CD14-positive monocyte (primary cell): ENCODE measurements around the gene OR51A7. TPM values are rescaled to one million over a fixed set of nuclear protein-coding genes. Genes with fewer than 3 reads are reported as not detected.

Experiments
- DNase-seq, 3 donors: peaks; one replicate each; pipeline ENCODE4 v3.0.0-alpha.2; 2011 to 2022
- H2AFZ ChIP-seq: 2 replicates; pipeline ENCODE4 v1.6.0; 2012; ENCODE audit warnings: mild to moderate bottlenecking, low read depth, low read length, inconsistent platforms; ENCODE audit not compliant: insufficient read depth, poor library complexity, severe bottlenecking
- H3K27ac ChIP-seq, 2 donors: 1 replicate in 1 of 2; 2 replicates in 1 of 2; pipeline ENCODE4 v1.5.1; 2012 to 2013; ENCODE audit warnings: low read length in 2 of 2, control low read depth in 1 of 2, inconsistent platforms in 1 of 2, low read depth in 1 of 2, mild to moderate bottlenecking in 1 of 2
- H3K27me3 ChIP-seq, 2 donors: one replicate each; pipeline versions ENCODE4 v1.6.0 to v1.6.1; 2011 to 2013; ENCODE audit warnings: low read length in 2 of 2; ENCODE audit not compliant: control insufficient read depth in 2 of 2, insufficient read depth in 2 of 2
- H3K36me3 ChIP-seq, 2 donors: replicated peaks in 1 of 2; 1 replicate in 1 of 2; 2 replicates in 1 of 2; pipeline versions ENCODE4 v1.5.1 to v1.6.1; 2012 to 2013; ENCODE audit warnings: low read length in 2 of 2, control low read depth in 1 of 2, inconsistent platforms in 1 of 2, mild to moderate bottlenecking in 1 of 2; ENCODE audit not compliant: insufficient read depth in 2 of 2, control insufficient read depth in 1 of 2
- H3K4me1 ChIP-seq, 2 donors: 1 replicate in 1 of 2; 2 replicates in 1 of 2; pipeline versions ENCODE4 v1.5.1 to v1.6.1; 2012 to 2013; ENCODE audit warnings: low read length in 2 of 2, control low read depth in 1 of 2, inconsistent platforms in 1 of 2, mild to moderate bottlenecking in 1 of 2, moderate library complexity in 1 of 2; ENCODE audit not compliant: insufficient read depth in 2 of 2, control insufficient read depth in 1 of 2
- H3K4me2 ChIP-seq: replicated peaks from 2 replicates; pipeline ENCODE3; 2012; ENCODE audit warnings: low read length, moderate library complexity, mild to moderate bottlenecking; ENCODE audit not compliant: poor library complexity, severe bottlenecking; ENCODE audit errors: extremely low read depth
- H3K4me3 ChIP-seq, 3 experiments: fragments of 200-600 bp in 1 of 3; sonication (generic) in 1 of 3; replicated peaks in 1 of 3; 1 replicate in 2 of 3; 2 replicates in 1 of 3; pipeline ENCODE4 v1.5.1; 2011 to 2013; ENCODE audit warnings: low read length in 3 of 3, mild to moderate bottlenecking in 3 of 3, control low read depth in 2 of 3, low read depth in 2 of 3, inconsistent platforms in 1 of 3, moderate library complexity in 1 of 3
- H3K79me2 ChIP-seq: 2 replicates; pipeline ENCODE4 v1.6.0; 2012; ENCODE audit warnings: mild to moderate bottlenecking, control low read depth, inconsistent platforms, low read length, moderate library complexity; ENCODE audit not compliant: insufficient read depth
- H3K9ac ChIP-seq: 2 replicates; pipeline ENCODE4 v1.6.0; 2017; ENCODE audit warnings: low read length, mild to moderate bottlenecking; ENCODE audit not compliant: insufficient read depth, poor library complexity, severe bottlenecking
- H3K9me3 ChIP-seq, 2 donors: replicated peaks in 1 of 2; 1 replicate in 1 of 2; 2 replicates in 1 of 2; pipeline versions ENCODE4 v1.5.1 to v1.6.1; 2012 to 2013; ENCODE audit warnings: low read length in 2 of 2, control low read depth in 1 of 2; ENCODE audit not compliant: control insufficient read depth in 1 of 2, insufficient read depth in 1 of 2
- H4K20me1 ChIP-seq: 2 replicates; pipeline ENCODE4 v1.6.0; 2012; ENCODE audit warnings: mild to moderate bottlenecking, low read length, control low read depth, moderate library complexity; ENCODE audit not compliant: insufficient read depth
- H3K27ac Mint-ChIP-seq, 7 donors: one replicate each; pipeline ENCODE4 v1.8.0; 2020; ENCODE audit warnings: mild to moderate bottlenecking in 7 of 7, mixed read lengths in 7 of 7, moderate library complexity in 6 of 7, inconsistent platforms in 2 of 7
- H3K27me3 Mint-ChIP-seq, 3 donors: one replicate each; pipeline ENCODE4 v1.8.0; 2021 to 2022; ENCODE audit warnings: low read depth in 3 of 3, mild to moderate bottlenecking in 3 of 3, mixed read lengths in 3 of 3, moderate library complexity in 3 of 3, inconsistent platforms in 1 of 3
- H3K36me3 Mint-ChIP-seq, 2 donors: one replicate each; pipeline ENCODE4 v1.8.0; 2020; ENCODE audit warnings: mixed read lengths in 2 of 2, inconsistent platforms in 1 of 2, mild to moderate bottlenecking in 1 of 2
- H3K4me1 Mint-ChIP-seq: one replicate; pipeline ENCODE4 v1.8.0; 2020; ENCODE audit warnings: mild to moderate bottlenecking, mixed read lengths
- H3K4me3 Mint-ChIP-seq, 2 donors: one replicate each; pipeline ENCODE4 v1.8.0; 2020; ENCODE audit warnings: mild to moderate bottlenecking in 2 of 2, mixed read lengths in 2 of 2, moderate library complexity in 1 of 2
- H3K9me3 Mint-ChIP-seq, 7 donors: one replicate each; pipeline ENCODE4 v1.8.0; 2020 to 2022; ENCODE audit warnings: mixed read lengths in 7 of 7, mild to moderate bottlenecking in 6 of 7, moderate library complexity in 6 of 7, inconsistent platforms in 2 of 7
- WGBS: methylation state at CpG from one replicate; pipeline ENCODE4 v1.1.5; 2013; ENCODE audit warnings: missing lambda C conversion rate; ENCODE audit not compliant: insufficient coverage; 5-methylcytosine and 5-hydroxymethylcytosine counted together
- intact Hi-C, 2 donors: fragments of 100-400 bp; cut with micrococcal nuclease; formaldehyde crosslinking; loops; one replicate each; pipeline versions ENCODE4 v1.15.0 to v1.15.1; 2023
- polyA plus RNA-seq, 3 donors: library from polyadenylated mRNA; depleted of rRNA in 1 of 3; unstranded in 2 of 3; stranded (reverse) in 1 of 3; fragments of 300-500 nt in 2 of 3; fragments of >200 nt in 1 of 3; fragmentation: Illumina TruSeq in 2 of 3; gene quantifications; 1 replicate in 2 of 3; 2 replicates in 1 of 3; pipeline ENCODE4 v1.2.3, GENCODE V29; 2012 to 2021
- TF ChIP-seq, protein P1 (sequence below): fragments of 200-600 bp; IDR thresholded peaks from one replicate; pipeline ENCODE4 v1.8.0; 2022; ENCODE audit warnings: antibody characterized with exemption, mild to moderate bottlenecking

Gene OR51A7
- polyA plus RNA-seq, 3 donors: not detected

DNA sequence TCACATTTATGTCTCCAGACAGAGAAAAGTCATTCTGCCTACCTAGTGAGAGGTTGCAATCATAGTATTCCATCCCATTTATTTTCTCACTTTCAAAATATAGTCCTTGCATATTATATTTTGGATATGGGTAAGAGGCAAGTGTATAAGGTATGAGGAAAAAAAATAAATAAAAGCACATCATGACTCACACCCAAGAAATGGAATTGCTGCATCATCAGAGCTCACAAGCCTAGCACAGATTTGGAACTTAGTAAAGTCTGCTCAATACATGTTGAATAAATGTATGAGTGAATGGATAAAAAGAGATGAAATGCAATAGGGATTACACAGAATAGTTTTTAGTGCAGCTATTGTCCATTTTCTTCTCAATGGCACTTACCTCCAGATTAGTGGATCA, 23.0 kb downstream of the OR51A7 start:
- H2AFZ ChIP-seq: no peak overlapping the region
- DNase-seq: no peak
- no peaks in the 10 kb centered on the region for H3K36me3 ChIP-seq
- Mint-ChIP-seq H3K4me1 (no peaks in the 10 kb centered on the region), H3K36me3 (no peaks in the 10 kb centered on the region), H3K4me3 (no peak overlapping the region), H3K9me3 (no peaks in the 10 kb centered on the region), H3K27ac (no peak overlapping the region), H3K27me3 (peaks cover 0 to 2% (median 0%) of the 10 kb centered on the region in 3 donors)
- H3K4me3 ChIP-seq: no peak overlapping the region
- no peaks in the 10 kb centered on the region for H4K20me1 ChIP-seq
- no peaks in the 10 kb centered on the region for H3K27me3 ChIP-seq
- H3K9ac ChIP-seq: no peak overlapping the region
- no peak overlapping the region for H3K27ac ChIP-seq
- TF ChIP-seq, protein P1, sequence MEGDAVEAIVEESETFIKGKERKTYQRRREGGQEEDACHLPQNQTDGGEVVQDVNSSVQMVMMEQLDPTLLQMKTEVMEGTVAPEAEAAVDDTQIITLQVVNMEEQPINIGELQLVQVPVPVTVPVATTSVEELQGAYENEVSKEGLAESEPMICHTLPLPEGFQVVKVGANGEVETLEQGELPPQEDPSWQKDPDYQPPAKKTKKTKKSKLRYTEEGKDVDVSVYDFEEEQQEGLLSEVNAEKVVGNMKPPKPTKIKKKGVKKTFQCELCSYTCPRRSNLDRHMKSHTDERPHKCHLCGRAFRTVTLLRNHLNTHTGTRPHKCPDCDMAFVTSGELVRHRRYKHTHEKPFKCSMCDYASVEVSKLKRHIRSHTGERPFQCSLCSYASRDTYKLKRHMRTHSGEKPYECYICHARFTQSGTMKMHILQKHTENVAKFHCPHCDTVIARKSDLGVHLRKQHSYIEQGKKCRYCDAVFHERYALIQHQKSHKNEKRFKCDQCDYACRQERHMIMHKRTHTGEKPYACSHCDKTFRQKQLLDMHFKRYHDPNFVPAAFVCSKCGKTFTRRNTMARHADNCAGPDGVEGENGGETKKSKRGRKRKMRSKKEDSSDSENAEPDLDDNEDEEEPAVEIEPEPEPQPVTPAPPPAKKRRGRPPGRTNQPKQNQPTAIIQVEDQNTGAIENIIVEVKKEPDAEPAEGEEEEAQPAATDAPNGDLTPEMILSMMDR: no peak
- intact Hi-C loops: no loop called here
- no peaks in the 10 kb centered on the region for H3K9me3 ChIP-seq
- H3K79me2 ChIP-seq: no peaks in the 10 kb centered on the region
- no peaks in the 10 kb centered on the region for H3K4me1 ChIP-seq
- no peak overlapping the region for H3K4me2 ChIP-seq

DNA sequence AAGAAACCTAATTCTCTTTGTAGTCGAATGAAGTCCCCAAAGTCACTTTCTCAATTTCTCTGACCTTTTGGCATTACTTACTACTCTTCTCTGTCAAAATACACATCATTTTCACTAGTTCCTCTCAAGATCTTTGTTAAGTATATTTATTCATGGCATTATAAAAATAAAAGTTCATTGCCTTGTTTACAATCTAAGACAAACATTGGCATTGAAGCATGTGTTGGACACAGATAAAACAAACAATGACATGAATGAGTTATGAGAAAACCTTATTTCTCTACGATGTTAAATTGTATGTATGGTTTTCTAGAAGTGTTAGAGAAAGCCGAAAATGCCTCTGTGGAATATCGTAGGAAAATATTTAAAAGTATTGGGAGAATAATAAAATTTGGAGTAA, 29.2 kb downstream of the OR51A7 start:
- H2AFZ ChIP-seq: no peak overlapping the region
- TF ChIP-seq, protein P1: no peak
- Mint-ChIP-seq H3K36me3 (no peaks in the 10 kb centered on the region), H3K4me3 (no peak overlapping the region), H3K27ac (no peak overlapping the region), H3K27me3 (peaks cover 0 to 2% (median 0%) of the 10 kb centered on the region in 3 donors), H3K4me1 (no peaks in the 10 kb centered on the region), H3K9me3 (no peaks in the 10 kb centered on the region)
- no peaks in the 10 kb centered on the region for H3K36me3 ChIP-seq
- no peak overlapping the region for H3K4me3 ChIP-seq
- no peaks in the 10 kb centered on the region for H3K79me2 ChIP-seq
- intact Hi-C loops: no loop called here
- H3K27me3 ChIP-seq: no peaks in the 10 kb centered on the region
- H3K4me1 ChIP-seq: no peaks in the 10 kb centered on the region
- no peak for DNase-seq
- H3K9me3 ChIP-seq: no peaks in the 10 kb centered on the region
- H3K9ac ChIP-seq: no peak overlapping the region
- no peaks in the 10 kb centered on the region for H4K20me1 ChIP-seq
- no peak overlapping the region for H3K4me2 ChIP-seq
- no peak overlapping the region for H3K27ac ChIP-seq
- no CpG with 5 or more reads among the region's 4 CpGs for WGBS
